NB4 (cell line): ENCODE results near the gene RNF150.
A peak's percentile ranks its signal among the peaks of the same experiment; 100 is the strongest.

Experiments
- DNase-seq: peaks from one replicate; pipeline ENCODE4 v3.0.0; 2010; ENCODE audit warnings: low read depth
- H3K4me3 ChIP-seq: one replicate; pipeline ENCODE4 v1.5.1; 2011; ENCODE audit warnings: mild to moderate bottlenecking, low read depth, low read length, moderate library complexity
- MYC ChIP-seq: IDR thresholded peaks from 2 replicates; pipeline ENCODE4 v1.6.1; 2011; ENCODE audit warnings: low read depth, low read length
- POLR2A ChIP-seq: IDR thresholded peaks from 2 replicates; pipeline ENCODE4 v1.6.1; 2011; ENCODE audit warnings: mild to moderate bottlenecking; ENCODE audit not compliant: insufficient read length; ENCODE audit errors: extremely low read depth
- TF ChIP-seq, protein P1 (sequence below): IDR thresholded peaks from 2 replicates; pipeline ENCODE4 v1.6.1; 2011; ENCODE audit warnings: low read depth, low read length
- TF ChIP-seq, protein P2 (sequence below): IDR thresholded peaks from one replicate; pipeline ENCODE4 v1.5.1; 2012; ENCODE audit warnings: low read depth, low read length

The RNF150 gene

DNA sequence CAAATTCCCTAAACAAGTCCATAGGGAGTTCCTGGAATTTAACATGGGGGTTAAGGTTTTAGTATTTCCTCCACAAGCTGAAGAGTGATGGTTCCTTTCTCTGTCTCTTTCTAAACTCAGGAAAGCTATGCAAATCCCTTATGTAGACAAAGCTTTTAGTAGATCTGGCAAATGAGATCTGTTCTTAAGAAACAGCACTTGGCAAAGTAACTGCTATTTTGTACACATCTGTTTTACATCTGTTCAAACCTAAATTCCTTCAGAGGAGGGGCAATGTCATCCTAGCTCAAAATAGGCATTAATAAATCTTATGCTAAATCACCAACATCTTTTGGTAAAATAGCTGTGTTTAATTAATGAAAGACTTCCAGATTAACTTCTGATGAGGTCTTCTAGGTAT lies 239.3 kb downstream of the RNF150 start:
- TF ChIP-seq, protein P1, sequence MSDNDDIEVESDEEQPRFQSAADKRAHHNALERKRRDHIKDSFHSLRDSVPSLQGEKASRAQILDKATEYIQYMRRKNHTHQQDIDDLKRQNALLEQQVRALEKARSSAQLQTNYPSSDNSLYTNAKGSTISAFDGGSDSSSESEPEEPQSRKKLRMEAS: no peak
- DNase-seq: no peak
- H3K4me3 ChIP-seq: no peak overlapping the region

DNA sequence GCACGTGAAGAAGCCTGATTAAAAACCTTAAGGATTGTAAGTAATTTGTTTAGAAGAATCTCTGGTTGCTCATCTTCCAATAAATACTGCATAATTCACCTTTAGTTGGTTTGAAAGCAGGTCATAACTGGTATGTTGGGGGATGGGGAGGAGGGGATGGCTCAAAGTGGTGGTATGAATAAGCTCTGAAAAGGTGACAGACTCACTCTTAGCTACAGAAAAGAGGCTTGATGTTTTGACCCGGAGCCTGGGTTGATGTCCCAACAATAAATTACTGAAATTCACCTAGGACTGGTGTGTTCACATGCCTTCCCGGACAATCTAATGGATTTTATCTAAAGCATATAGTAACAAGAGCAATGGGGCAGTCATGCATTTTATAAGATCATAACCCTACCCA lies 245.2 kb downstream of the RNF150 start:
- TF ChIP-seq MYC (no peak), POLR2A (no peak)
- TF ChIP-seq, protein P2, sequence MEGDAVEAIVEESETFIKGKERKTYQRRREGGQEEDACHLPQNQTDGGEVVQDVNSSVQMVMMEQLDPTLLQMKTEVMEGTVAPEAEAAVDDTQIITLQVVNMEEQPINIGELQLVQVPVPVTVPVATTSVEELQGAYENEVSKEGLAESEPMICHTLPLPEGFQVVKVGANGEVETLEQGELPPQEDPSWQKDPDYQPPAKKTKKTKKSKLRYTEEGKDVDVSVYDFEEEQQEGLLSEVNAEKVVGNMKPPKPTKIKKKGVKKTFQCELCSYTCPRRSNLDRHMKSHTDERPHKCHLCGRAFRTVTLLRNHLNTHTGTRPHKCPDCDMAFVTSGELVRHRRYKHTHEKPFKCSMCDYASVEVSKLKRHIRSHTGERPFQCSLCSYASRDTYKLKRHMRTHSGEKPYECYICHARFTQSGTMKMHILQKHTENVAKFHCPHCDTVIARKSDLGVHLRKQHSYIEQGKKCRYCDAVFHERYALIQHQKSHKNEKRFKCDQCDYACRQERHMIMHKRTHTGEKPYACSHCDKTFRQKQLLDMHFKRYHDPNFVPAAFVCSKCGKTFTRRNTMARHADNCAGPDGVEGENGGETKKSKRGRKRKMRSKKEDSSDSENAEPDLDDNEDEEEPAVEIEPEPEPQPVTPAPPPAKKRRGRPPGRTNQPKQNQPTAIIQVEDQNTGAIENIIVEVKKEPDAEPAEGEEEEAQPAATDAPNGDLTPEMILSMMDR: no peak
- TF ChIP-seq, protein P1: no peak
- DNase-seq: no peak
- no peak overlapping the region for H3K4me3 ChIP-seq

DNA sequence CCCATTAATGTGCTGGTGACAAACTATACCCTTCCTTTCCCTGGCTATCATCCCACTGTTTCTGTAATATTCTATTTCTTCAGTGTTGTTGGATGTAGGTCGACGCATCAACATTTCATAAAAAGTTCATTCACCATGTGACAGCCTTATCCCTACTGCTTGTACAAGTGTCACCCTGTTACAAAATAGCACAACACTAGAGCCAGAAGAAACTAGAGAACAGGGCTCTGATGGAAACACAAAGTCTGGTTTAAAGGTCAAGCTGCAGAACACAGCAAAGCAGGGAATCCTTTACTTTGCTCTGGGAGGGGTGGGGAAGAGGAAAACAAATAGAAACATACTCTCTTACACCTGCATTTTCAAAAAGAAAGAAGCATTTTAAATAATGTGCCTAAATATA lies 245.8 kb downstream of the RNF150 start:
- no peak for DNase-seq
- TF ChIP-seq, protein P1: no peak
- TF ChIP-seq POLR2A: no peak
- no peak overlapping the region for H3K4me3 ChIP-seq

DNA sequence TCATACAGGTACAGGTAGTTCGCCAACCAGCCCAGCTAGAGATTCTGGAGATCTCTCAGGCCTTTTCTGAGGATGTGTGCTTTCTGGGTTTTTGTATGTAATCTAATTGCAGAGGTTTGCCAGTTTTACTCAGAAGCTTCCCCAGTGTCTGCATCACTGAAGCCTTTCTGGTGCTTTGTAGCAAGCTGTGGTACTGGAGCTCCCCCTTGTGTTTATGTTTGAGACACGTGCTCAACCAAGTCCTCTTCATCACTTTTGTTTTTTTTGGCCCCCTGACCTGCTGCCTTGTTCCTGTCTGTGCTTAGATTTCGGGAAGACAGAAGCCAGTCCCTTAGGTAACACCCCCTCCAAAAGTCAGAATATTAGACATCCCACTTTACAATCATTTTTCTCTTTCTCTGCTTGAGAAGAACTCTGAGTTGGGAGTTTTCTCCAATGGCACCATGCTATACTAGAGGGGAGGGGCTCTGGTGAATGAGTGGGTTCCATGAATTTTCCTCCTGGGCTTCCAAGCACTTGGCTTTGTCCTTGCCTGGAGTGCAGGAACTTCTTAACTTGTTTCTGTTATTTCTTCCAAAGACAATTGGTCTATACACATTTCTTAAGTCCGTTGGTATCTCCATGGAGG lies 248.7 kb downstream of the RNF150 start:
- DNase-seq: peak; percentile 66
- H3K4me3 ChIP-seq: no peak overlapping the region
- TF ChIP-seq, protein P2: peak; percentile 54
- TF ChIP-seq, protein P1: peak; percentile 96
- peak; percentile 91 for TF ChIP-seq MYC
- TF ChIP-seq POLR2A: no peak

DNA sequence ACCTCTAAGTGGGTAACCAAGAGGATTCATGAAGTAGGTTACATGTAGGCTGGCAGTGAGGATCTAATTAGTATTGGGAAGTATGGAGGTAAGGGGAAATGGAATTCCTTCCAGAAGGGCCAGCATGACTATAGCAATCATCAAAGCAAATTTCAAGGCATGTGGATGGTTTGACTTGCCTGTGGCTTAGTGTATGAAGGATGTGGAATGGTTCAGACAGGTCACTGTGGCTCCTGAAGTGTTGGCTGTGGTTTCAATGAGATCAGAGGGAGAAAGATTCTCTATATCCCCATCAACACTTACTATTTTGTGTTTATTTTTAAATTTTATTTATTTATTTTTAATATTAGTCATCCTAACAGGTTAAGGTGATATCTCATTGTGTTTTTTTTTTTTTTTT lies 255.5 kb downstream of the RNF150 start:
- TF ChIP-seq, protein P2: no peak
- TF ChIP-seq, protein P1: no peak
- TF ChIP-seq MYC (no peak), POLR2A (no peak)
- DNase-seq: no peak
- H3K4me3 ChIP-seq: no peak overlapping the region

DNA sequence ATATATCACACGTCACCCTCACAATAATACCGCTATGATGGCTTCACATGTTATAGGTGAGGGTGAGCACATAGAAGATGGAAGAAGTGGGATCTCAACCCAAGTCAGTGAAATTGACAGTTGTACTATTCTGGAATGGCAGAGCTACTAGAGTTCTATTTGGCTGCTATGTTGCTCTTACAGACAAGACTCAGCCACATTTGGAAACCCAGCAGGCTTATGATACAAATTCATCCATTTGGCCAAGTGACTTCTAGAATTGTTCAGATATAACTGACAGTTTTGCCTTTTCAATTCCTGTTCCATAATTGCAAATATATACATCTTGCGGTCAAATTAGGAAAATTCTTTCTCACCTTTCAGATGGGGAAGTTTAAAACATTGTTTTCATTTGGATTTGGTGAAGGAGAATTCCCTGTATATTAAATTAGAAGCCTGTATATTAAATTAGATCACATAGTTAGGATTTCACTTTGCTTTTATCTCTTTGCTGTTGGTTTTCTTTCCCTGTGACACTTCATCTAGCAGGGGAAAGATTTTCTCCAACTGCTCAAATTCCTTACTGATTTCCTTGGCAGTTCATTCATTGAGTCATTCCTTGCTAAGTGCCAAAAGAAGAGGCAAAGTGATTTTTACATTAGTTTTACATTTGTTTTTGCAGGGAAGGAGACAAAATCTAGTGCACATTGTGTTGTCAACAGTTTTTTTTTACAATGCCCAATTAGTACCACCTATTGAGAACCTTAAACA lies 256.5 kb downstream of the RNF150 start:
- no peak for DNase-seq
- H3K4me3 ChIP-seq: no peak overlapping the region
- TF ChIP-seq, protein P1: no peak
- no peak for TF ChIP-seq MYC
- TF ChIP-seq POLR2A: no peak
- TF ChIP-seq, protein P2: no peak
